Dermis microvascular lymphatic vessel endothelial cell (primary cell): Measurements from ENCODE around the gene SLC25A11. TPM values are rescaled to one million over a fixed set of nuclear protein-coding genes. Genes with fewer than 3 reads are reported as not detected.

Experiments
- DNase-seq, 2 donors: peaks; one replicate each; pipeline versions ENCODE4 v3.0.0 to v3.0.0-alpha.2; 2010; ENCODE audit warnings: low read depth in 2 of 2
- total RNA-seq: library from RNA; depleted of rRNA; stranded (reverse); fragments of >200 nt; gene quantifications from 2 replicates; pipeline ENCODE4 v1.2.1, GENCODE V29; 2014

SLC25A11 gene
- total RNA-seq, 1 donor from 2014 or later, result 47.4 TPM

- DNase-seq, result no peak
Measured at GRCh38 chr17:4895657-4896331, 44.1 kb downstream of the SLC25A11 start.

GRCh38 chr17:4895121-4895520 lies 44.7 kb downstream of the SLC25A11 start:
- DNase-seq, result no peak

- DNase-seq, result no peak
Measured at GRCh38 chr17:4893721-4894560, 45.9 kb downstream of the SLC25A11 start.

- DNase-seq, result no peak
Measured at GRCh38 chr17:4893272-4893671, 46.6 kb downstream of the SLC25A11 start.

GRCh38 chr17:4892499-4893221 lies 47.2 kb downstream of the SLC25A11 start:
- no peak for DNase-seq

- no peak for DNase-seq
Measured at GRCh38 chr17:4891411-4892410, 48.1 kb downstream of the SLC25A11 start.

- no peak for DNase-seq
Measured at GRCh38 chr17:4887581-4887980, 52.3 kb downstream of the SLC25A11 start.

Other genes starting within 250 kb of the SLC25A11 start
- gene PELP1, start 235.9 kb downstream of the SLC25A11 start, total RNA-seq, result 10.0 and 13.7 TPM in 2 replicates
- gene ARRB2, start 229.4 kb downstream of the SLC25A11 start, total RNA-seq, result 8.2 and 8.5 TPM in 2 replicates
- gene MED11, start 208.6 kb downstream of the SLC25A11 start, total RNA-seq, result 7.8 and 13.7 TPM in 2 replicates
- gene ZMYND15, start 200.2 kb downstream of the SLC25A11 start, total RNA-seq, result 0.13 TPM in 1 of 2 replicates, not detected in the other
- 1.2 and 2.4 TPM in 2 replicates for gene CXCL16, start 200.1 kb downstream of the SLC25A11 start, total RNA-seq
- gene TM4SF5, start 168.2 kb downstream of the SLC25A11 start, total RNA-seq, result not detected in 2 replicates
- 0.38 and 0.39 TPM in 2 replicates for gene VMO1, start 153.7 kb downstream of the SLC25A11 start, total RNA-seq
- not detected in 2 replicates for gene GLTPD2, start 151.1 kb downstream of the SLC25A11 start, total RNA-seq
- 167 and 224 TPM in 2 replicates for gene PSMB6, start 143.9 kb downstream of the SLC25A11 start, total RNA-seq
- gene PLD2, start 132.9 kb downstream of the SLC25A11 start, total RNA-seq, result 22.6 and 35.4 TPM in 2 replicates
- gene MINK1, start 106.7 kb downstream of the SLC25A11 start, total RNA-seq, result 20.5 and 32.9 TPM in 2 replicates
- gene C17orf107, start 40.5 kb downstream of the SLC25A11 start, total RNA-seq, result 0.39 and 0.76 TPM in 2 replicates
- 0.90 and 1.1 TPM in 2 replicates for gene CHRNE, start 36.9 kb downstream of the SLC25A11 start, total RNA-seq
- gene GP1BA, start 7.8 kb downstream of the SLC25A11 start, total RNA-seq, result not detected in 2 replicates
- gene RNF167, start 222 bp upstream of the SLC25A11 start, total RNA-seq, result 12.5 and 15.8 TPM in 2 replicates
- 450 and 458 TPM in 2 replicates for gene PFN1, start 8.5 kb upstream of the SLC25A11 start, total RNA-seq
- gene ENO3, start 11.1 kb upstream of the SLC25A11 start, total RNA-seq, result 1.5 and 2.7 TPM in 2 replicates
- gene SPAG7, start 27.8 kb upstream of the SLC25A11 start, total RNA-seq, result 45.4 and 49.7 TPM in 2 replicates
- 2.3 and 7.5 TPM in 2 replicates for gene CAMTA2, start 47.6 kb upstream of the SLC25A11 start, total RNA-seq
- 0.38 and 0.39 TPM in 2 replicates for gene INCA1, start 57.5 kb upstream of the SLC25A11 start, total RNA-seq
- 63.5 and 82.7 TPM in 2 replicates for gene KIF1C, start 57.9 kb upstream of the SLC25A11 start, total RNA-seq
- 0.25 and 0.26 TPM in 2 replicates for gene SLC52A1, start 95.4 kb upstream of the SLC25A11 start, total RNA-seq
- gene ZFP3, start 138.4 kb upstream of the SLC25A11 start, total RNA-seq, result 0.77 and 1.3 TPM in 2 replicates
- gene ZNF232, start 171.8 kb upstream of the SLC25A11 start, total RNA-seq, result 4.0 and 4.9 TPM in 2 replicates
- not detected in 2 replicates for gene USP6, start 176.0 kb upstream of the SLC25A11 start, total RNA-seq